Measurements from ENCODE around the gene HDAC11.
"Not testable (repeated sequence)": the region's sequence is repeated elsewhere in the genome, so short reads cannot be mapped to it uniquely, and the experiment has no call there.

HDAC11 gene

DNA sequence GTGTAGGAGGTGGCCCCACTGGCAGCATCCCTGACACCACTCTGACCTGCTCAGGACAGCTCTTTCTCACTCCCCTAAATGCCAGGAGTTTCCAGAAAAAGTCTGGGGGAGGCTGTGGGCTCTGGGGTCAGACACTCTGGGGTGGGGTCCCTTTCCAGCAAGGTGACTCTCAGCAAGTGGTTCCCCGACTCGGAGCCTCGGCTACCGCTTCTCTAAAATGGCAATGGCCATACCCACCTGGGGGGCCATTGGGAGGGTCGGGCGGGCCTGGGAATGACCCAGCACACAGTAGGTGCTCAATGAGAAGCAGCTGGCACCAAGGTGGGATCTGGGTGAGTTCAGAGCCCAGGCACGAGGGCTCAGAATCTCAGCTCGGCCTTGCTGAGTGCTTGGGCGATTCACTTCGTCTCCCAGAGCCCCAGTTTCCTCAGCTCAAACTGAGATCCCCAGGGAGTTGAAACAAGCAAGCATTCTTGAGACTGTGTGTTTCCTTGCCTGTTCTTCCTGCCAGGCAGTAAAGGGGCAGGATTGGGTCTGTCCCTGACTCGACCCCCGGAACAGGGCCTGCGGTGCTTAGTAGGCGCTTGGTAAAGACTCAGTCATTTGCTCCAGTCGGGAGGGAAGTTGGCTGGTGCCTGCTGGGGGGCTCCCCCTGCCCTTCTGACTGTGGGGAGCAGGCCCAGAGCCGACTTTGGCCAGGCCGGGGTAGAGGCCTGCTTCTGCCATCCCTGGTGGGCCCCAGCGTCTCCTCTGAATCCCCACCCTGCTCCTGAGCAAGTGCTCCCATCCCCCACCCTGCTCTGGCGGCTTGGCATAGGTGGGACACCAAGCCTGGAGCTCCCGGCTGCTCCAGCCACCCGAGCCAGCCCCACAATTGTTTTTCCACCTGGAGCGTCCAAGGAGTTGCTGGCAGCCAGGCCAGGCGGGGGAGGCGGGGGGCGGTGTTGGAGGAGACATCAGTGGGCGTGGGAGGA is 36.0 kb downstream of the HDAC11 start:
- intact Hi-C loops (cut with DNase I), result no loop called here
- DNase-seq, result no peak

DNA sequence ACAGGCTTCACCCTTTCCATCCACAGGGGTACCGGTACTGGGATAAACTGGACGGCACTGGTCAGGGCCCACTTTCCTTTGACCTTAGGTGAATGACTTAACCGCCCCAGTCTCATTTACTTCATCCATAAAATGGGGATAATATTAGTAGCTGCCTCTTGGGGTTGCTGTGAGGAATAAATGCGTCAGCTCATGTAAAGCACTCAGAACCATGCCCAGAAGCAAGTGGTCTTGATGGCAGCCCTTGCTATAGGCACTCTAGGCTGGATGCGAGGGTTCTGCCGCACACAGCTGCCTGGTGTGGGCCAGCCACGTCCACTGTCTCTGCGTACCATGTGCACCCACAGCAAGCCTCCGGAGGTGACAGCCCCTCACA is 36.6 kb downstream of the HDAC11 start:
- DNase-seq, result no peak
- intact Hi-C loops (cut with DNase I), result no loop called here

DNA sequence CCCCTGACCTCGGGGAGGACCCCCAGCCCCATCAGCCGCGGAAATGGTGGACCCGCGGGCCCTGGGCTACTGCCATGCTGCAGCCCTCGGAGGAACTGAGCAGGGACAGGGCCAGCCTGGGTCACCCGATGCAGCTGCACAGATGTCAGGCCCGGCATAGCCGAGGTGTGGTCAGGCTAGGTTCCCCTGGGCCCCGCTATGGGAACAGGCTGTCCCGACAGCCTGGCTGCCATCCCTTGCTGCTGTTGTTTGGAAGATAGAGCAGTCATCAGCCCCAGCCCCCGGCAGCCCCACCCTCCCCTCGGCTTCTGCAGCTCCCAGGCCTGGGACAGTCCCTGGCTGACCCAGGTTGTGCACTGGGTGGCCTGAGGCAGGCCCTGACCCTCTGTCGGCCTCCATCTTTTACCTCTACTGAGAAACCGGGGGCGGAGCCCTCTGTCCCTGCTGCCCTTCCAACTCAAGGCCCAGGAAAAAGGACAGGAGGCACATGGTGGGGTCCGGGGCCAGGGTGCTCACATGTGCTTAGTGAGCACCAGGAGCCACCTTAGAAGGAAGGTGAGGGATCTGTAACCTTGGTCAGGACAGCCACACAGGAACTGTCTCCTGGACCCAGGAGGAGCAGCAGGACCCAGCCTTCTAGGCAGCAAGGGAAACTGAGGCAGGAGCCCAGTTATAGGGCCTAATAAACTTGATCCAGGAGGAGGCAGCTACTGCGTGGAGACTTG is 37.3 kb downstream of the HDAC11 start:
- intact Hi-C loops (cut with DNase I), result no loop called here
- DNase-seq, result no peak

DNA sequence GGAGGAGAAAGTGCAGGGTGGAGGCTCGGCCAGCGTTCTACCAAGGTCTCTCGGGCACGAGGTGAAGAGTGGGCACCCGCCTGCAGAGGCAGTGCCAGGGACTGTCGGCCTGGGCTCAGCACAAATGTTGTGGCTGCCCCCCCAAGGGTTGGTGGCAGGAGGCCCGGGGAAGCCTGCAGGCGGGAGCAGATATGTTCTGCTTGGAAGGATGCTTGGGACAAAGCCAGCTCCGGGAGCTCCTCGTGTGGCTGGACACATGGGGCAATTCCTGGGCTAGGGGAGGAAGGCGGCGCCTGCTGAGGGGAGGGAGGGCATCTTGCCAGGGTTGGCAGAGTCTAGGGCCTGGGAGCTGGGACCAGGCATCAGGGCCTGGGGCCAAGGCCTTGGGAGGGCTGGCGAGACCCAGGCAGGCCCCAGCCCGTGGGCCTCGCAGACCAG is 38.4 kb downstream of the HDAC11 start:
- intact Hi-C loops (cut with DNase I), result no loop called here
- peak; percentile 26 to 83 (median 60) for DNase-seq

DNA sequence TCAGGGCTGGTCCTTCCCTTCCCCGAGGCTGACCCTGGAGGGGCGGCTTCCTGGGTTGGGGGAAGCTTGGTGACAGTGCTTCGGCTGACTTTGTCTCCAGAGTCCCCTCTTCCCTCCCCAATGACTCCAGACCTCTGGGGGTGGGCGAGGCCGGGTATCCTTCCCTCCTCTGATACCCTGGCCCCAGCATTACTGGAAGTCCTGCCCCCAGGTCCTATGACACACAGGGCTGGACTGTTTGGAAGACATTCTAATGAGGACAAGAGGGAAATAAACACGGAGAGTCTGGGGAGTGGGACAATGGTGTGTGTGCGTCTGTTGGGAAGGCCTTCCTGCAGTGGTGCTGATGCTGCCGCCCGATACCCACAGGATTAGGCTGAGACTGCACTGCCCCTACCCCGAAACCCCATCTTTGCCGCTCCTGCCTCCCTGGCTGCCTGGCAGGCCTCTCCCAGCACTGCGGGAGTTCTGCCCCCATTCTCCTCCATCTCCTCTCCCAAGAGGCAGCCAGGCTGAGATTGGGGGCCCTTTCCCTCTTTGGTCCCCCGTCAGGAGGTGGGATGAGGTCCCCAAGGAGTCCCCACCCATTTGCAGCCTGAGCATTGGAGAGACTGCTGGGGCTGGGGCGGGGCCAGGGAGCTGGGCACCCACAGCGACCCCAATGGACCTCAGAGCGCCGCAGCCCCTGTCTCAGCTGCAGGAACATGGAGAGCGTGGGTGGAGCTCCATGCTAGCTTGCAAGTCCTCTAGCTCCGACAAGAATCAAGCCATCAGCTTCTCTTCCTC is 39.1 kb downstream of the HDAC11 start:
- intact Hi-C loops (cut with DNase I), result no loop called here
- no peak for DNase-seq

DNA sequence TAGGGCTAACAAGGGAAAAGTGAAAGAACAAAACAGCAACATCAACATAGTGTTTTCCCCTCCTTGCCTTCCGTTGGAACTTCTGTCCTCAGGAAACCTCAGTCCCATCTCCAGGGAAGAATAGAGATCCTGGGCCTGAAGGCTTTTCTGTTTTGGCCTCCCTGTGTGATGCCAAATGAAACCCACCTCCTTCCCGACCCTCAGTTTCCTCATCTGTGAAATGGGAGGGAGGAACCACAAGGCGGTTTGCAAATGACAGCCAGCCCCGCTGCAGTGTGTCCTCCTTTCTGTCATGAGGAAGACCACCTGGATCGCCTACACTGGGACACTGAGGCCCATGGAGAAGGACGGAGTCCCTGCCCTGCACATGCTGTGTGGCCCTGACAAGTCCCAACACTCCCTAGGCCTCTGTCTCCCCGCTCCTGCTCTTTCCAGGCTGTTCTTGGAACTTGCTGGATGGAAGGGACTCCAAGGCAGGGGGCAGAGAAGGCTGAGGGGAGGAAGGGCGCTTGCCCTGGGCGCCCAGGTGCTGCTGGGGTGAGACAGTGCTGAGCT is 40.3 kb downstream of the HDAC11 start:
- intact Hi-C loops (cut with DNase I), result no loop called here
- no peak for DNase-seq

DNA sequence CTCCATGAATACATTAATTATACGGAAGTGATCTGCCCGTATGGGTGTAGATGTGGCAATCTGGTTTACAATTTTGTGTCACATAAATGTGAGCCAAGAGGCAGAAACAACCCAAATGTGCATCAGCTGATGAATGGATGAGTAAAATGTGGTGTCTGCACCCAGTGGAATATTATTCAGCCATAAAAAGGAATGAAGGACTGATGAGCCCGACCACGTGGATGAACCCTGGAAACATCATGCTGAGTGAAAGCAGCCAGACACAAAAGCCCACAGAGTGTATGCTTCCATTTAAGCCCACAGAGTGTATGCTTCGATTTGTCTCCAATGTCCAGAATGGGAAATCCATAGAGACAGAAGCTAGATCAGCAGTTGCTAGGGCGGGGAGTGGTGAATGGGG is 41.2 kb downstream of the HDAC11 start:
- DNase-seq, result no peak
- intact Hi-C loops (cut with DNase I), result no loop called here

DNA sequence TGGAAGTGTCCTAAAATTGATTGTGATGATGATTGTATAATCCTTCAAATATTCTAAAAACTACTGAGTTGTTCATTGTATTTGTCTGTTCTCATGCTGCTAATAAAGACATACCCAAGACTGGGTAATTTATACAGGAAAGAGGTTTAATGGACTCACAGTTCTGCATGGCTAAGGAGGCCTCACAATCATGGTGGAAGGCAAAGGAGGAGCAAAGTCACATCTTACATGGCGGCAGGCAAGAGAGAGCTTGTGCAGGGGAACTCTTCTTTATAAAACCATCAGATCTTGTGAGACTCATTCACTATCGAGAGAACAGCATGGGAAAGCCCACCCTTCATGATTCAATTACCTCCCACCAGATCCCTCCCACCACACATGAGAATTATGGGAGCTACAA is 41.6 kb downstream of the HDAC11 start:
- DNase-seq; intact Hi-C loops (cut with DNase I): not testable (repeated sequence)

DNA sequence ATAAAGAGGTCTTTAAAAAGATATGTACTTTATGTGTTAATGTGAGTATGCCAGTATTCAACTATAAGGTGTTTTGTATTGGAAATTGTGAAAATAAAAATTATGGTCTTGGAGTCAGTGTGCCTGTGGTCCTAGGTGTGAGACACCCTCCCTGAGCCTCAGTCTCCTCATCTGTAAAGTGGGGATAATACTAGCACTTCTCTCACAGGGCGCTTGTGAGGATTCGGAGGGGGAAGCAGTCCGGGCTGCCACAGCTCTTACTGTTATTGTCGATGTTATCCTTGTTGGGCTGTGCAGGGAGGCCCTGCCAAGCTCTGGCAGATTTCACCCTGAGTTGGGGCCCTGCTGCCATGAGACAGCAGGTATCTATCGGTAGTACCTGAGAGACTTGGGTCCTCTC is 42.1 kb downstream of the HDAC11 start:
- no peak for DNase-seq
- intact Hi-C loops (cut with DNase I), result no loop called here

DNA sequence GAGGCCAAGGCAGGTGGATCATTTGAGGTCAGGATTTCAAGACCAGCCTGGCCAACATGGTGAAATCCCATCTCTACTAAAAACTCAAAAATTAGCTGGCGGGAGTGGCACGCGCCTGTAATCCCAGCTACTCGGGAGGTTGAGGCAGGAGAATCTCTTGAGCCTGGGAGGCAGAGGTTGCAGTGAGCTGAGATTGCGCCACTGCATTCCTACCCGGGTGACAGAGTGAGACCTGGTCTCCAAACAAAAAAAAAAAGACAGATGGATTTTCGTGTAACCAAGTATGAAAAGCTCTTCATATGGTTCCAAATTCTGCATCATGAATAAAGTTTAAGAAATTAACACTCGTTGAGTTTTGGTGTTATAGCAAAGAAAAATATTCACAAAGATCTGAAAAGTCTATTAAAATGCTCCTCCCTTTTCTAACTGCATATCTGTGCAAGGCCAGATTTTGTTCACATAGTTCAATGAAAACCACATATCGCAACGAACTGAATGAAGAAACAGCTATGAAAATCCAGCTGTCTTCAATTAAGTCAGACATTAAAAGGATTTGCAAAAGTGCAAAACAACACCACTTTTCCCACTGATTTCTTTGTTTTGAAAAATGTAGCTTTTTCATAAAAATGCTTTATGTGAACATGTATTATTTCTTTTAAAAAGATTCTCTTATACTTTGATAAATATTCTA is 45.0 kb downstream of the HDAC11 start:
- intact Hi-C loops (cut with DNase I), result no loop called here
- DNase-seq, result no peak

DNA sequence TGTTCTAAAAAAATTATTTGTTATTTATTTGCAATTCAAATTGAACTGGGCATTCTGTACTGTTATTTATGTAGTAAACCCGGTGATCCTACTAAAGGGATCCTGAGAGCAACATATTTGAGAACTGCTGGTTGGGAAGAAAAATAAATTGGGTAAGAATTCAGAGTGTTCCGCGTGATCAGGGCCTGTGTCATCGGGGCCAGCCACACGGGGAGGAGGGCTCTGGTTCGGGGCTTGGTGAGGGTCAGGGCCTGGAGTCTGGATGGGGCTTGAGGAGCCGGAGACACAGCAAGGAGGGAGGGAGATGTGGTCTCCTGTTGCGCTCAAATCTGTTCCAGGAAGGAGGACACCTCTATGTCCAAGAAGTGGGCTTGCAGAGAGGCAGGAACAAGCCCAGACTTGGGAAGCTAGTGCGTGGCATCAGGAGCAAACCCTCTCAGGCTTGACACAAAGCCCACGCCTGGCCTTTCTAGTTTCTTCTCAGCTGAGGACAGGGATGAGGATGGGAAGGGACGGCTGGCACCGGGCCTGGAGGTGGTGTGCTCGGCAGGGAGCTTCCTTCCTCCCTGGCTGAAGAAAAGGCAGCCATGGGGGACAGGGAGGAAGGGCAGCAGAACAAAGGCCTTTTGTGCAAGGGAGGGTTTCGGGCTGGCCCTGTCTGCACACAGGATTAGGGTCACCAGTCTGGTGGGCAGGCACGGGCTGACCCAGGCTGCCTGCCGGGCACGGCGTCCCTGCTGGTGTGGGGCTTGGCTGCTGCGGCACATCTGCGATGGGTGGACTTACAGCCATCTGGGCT is 45.9 kb downstream of the HDAC11 start:
- intact Hi-C loops (cut with DNase I), result no loop called here
- DNase-seq, result no peak

DNA sequence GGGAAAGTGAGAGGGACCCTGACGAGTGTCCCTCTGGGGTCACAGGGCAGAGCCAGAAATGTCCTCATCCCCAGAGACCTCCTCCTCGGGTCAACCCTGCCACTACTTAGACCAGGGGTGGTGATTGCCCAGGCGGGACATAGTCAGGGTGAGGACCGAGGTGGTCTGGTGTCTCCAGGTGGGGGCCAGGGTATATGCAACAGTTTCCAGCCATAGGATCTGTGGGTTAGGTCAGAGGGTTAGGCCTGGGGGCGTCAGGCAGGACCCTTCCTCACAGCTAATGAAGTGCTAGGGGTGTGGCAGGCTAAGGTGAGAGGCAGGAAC is 46.5 kb downstream of the HDAC11 start:
- no peak for DNase-seq
- intact Hi-C loops (cut with DNase I), result no loop called here

DNA sequence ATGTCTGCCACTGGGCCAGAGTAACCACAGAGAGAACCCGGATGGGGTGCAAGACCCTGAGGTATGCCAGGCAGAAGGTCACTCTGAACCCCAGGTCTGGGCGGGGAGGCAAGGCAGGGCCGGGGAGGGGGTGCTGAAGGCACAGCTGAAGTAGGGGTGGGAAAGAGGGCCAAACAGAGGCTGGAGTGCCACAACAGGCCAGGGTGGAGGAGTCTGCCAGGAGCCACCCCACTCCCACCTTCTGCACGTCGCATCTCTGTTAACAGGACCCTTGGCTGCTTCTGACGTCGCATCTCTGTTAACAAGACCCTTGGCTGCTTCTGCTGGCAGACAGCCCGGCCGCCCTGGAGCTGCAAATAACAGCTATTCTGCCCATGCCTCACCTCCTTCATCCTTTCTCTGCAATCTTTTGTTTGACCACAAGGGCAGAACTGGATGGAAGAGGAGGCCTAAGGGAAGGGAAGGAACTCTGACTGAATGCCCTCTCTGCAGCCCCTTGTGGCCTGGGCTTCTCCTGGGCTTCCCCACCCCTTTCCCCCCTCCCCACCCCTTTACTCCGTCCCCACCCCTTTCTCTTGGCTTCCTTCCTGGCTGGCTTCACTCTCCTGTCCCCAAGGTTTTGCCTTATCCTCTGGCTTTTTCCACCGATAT is 48.2 kb downstream of the HDAC11 start:
- no peak for DNase-seq
- intact Hi-C loops (cut with DNase I), result no loop called here

DNA sequence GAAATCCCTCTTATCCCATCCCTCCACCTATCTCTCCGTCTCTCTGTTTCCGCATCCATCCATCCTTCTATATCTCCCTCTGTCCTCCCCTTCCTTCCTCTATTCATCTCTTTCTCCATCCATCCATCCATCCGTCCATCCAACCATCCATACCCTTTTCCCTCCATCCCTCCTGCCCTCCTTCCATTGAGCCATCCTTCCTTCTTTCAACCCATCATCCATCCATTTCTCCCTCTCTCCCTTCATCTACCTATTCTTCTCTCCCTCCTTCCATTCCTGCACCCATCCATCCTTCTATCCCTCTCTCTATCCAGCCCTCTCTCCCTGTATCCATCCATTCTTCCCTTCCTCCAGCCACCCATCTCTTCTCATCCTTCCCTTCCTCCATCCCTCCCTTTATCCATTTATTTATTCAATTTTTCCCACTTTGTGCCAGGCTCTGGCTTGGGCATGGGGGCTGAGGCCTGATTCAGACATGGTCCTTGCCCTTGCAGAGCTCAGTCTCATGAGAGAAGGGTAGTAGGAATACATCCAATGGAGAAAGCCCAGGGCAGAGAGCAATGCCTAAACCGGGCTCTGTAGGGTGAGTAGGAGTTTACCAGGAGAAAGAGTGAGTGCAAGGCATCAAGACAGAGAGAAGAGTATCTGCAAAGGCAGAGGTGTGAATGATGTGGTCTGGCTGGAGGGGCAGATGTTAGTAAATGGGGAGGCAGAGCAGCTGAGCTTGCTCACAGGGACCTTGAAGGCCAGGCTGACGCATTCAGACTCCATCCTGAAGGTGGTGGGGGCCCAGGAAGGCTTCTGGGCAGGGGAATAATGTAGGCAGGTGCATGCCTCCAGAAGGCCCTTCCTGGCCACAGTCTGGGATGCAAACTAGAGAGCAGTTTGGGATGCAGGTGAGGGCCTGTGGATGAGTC is 49.3 kb downstream of the HDAC11 start:
- no peak for DNase-seq
- intact Hi-C loops (cut with DNase I), result no loop called here

DNA sequence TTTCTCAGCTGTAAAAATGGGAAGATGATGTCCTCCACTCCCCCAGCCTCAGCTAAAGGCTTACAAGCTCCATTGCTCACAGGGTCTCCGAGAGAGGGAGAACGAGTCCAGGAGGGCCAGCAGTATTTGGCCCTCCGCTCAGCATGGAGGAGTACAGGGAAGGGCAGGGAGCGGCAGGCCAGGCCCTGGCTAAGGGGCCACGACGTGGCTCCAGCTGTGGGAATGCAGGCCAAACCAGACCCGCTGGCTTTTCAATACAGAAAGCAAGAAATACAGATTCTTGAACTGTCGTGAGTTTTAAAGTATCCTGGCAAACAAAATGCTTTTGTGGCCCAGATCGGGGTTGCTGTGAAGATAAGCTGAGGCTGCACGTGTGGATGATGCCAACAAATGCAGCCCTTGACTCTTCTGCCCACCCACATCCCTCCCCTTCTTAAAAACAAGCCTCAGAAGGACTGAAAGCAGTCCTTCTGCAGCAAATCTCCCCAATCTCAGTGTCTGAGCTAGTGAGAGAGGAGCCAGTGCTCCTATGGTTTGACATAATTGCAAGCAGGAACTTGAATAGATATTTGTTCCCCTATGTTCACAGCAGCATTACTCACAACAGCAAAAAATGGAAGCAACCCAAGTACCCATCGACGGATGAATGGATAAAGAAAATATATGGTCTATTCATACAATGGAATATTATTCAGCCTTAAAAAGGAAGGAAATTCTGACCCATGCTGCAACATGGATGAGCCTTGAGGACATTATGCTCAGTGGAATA is 50.3 kb downstream of the HDAC11 start:
- intact Hi-C loops (cut with DNase I), result no loop called here
- no peak for DNase-seq

DNA sequence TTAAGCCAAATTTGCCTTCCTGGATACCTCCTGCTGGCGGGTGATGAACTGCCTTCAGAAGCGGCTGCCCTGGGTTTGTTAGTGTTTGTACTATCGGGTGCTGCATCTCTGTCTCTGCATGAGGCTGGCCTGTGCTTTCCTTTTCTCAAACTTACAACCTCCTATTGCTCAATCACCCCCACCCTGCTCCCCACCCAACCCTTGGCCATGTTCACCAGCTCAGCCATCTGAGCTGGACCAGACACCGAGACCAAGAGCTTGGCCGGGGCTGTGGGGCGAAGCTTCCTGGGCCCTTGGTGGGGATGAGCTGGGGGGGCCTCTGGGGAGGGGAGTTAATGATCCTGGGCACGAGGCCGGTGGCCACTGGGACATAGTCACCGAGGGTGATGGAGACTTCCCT is 52.0 kb downstream of the HDAC11 start:
- intact Hi-C loops (cut with DNase I), result no loop called here

More for the DNA sequence above, 52.0 kb downstream of the HDAC11 start:
- DNase-seq, result no peak

Data from head of caudate nucleus (tissue), 42 donors.